HepG2 (cell line): ENCODE data around the gene POU3F1. TPM values are rescaled to one million over a fixed set of nuclear protein-coding genes. Genes with fewer than 3 reads are reported as not detected.
A peak's percentile ranks its signal among the peaks of the same experiment; 100 is the strongest.

Source experiments
- ADNP ChIP-seq: sonication (generic); formaldehyde crosslinking; IDR thresholded peaks from 2 replicates; pipeline ENCODE4 v1.4.0; 2020; ENCODE audit warnings: missing genetic modification reagents
- DNMT3B ChIP-seq: conservative IDR thresholded peaks from 2 replicates; pipeline ENCODE4 v1.6.1; 2016; ENCODE audit warnings: missing biosample characterization, control low read depth
- GABPA ChIP-seq, 2 experiments: IDR thresholded peaks; 2 replicates each; pipeline ENCODE4 v1.6.1; 2011 to 2016; ENCODE audit warnings: low read depth in 2 of 2, low read length in 1 of 2, missing biosample characterization in 1 of 2, missing genetic modification characterization in 1 of 2
- GLMP ChIP-seq: sonication (generic); formaldehyde crosslinking; IDR thresholded peaks from 2 replicates; pipeline ENCODE4 v1.9.0; 2021; ENCODE audit warnings: missing genetic modification reagents, mild to moderate bottlenecking, borderline replicate concordance
- HOXA5 ChIP-seq: sonication (generic); formaldehyde crosslinking; IDR thresholded peaks from 2 replicates; pipeline ENCODE4 v1.4.0; 2020; ENCODE audit warnings: missing genetic modification reagents
- HOXA7 ChIP-seq: sonication (generic); formaldehyde crosslinking; IDR thresholded peaks from 2 replicates; pipeline ENCODE4 v1.8.1; 2022; ENCODE audit warnings: mild to moderate bottlenecking, missing genetic modification reagents, moderate library complexity
- MXD3 ChIP-seq: IDR thresholded peaks from 2 replicates; pipeline ENCODE4 v1.6.1; 2016; ENCODE audit warnings: mild to moderate bottlenecking, missing biosample characterization, missing genetic modification reagents
- NFE2L1 ChIP-seq: sonication (generic); formaldehyde crosslinking; IDR thresholded peaks from 2 replicates; pipeline ENCODE4 v1.4.0; 2020; ENCODE audit warnings: missing genetic modification reagents, mild to moderate bottlenecking, borderline replicate concordance
- PCBP2 ChIP-seq: fragments of 200-400 bp; formaldehyde crosslinking; optimal IDR thresholded peaks from 2 replicates; pipeline ENCODE3; 2018; ENCODE audit warnings: low read length, low read depth; ENCODE audit not compliant: poor library complexity, severe bottlenecking
- RBM22 ChIP-seq: fragments of 200-400 bp; formaldehyde crosslinking; optimal IDR thresholded peaks from 2 replicates; pipeline ENCODE3; 2017; ENCODE audit warnings: mild to moderate bottlenecking, low read length, moderate library complexity
- REST ChIP-seq, 2 experiments: IDR thresholded peaks; 2 replicates each; pipeline ENCODE4 v1.6.1; 2011 to 2012; ENCODE audit warnings: low read length in 2 of 2, borderline replicate concordance in 1 of 2, low read depth in 1 of 2, mild to moderate bottlenecking in 1 of 2, moderate library complexity in 1 of 2
- SALL1 ChIP-seq: sonication (generic); formaldehyde crosslinking; IDR thresholded peaks from 2 replicates; pipeline ENCODE4 v1.8.0; 2022; ENCODE audit warnings: mild to moderate bottlenecking, missing genetic modification reagents
- SALL2 ChIP-seq: sonication (generic); formaldehyde crosslinking; IDR thresholded peaks from 2 replicates; pipeline ENCODE4 v1.8.1; 2023; ENCODE audit warnings: mild to moderate bottlenecking, missing genetic modification reagents, inconsistent platforms
- SMAD1 ChIP-seq: sonication (generic); formaldehyde crosslinking; IDR thresholded peaks from 2 replicates; pipeline ENCODE4 v1.4.0; 2020; ENCODE audit warnings: missing genetic modification reagents, low read depth, mild to moderate bottlenecking, borderline replicate concordance
- ZBTB26 ChIP-seq: IDR thresholded peaks from 2 replicates; pipeline ENCODE4 v1.6.1; 2016; ENCODE audit warnings: missing compliant biosample characterization, missing genetic modification reagents, borderline replicate concordance
- ZBTB3 ChIP-seq: sonication (generic); formaldehyde crosslinking; IDR thresholded peaks from 2 replicates; pipeline ENCODE4 v1.4.0; 2020; ENCODE audit warnings: low read depth, mild to moderate bottlenecking, moderate library complexity, missing genetic modification reagents, borderline replicate concordance
- ZBTB38 ChIP-seq: sonication (generic); formaldehyde crosslinking; IDR thresholded peaks from 2 replicates; pipeline ENCODE4 v1.5.1; 2020; ENCODE audit warnings: mild to moderate bottlenecking, missing genetic modification reagents
- ZFP90 ChIP-seq: sonication (generic); formaldehyde crosslinking; IDR thresholded peaks from 2 replicates; pipeline ENCODE4 v1.8.0; 2022; ENCODE audit warnings: missing genetic modification reagents, mild to moderate bottlenecking, inconsistent platforms, borderline replicate concordance
- ZNF18 ChIP-seq: sonication (generic); formaldehyde crosslinking; IDR thresholded peaks from 2 replicates; pipeline ENCODE4 v1.8.0; 2022; ENCODE audit warnings: mild to moderate bottlenecking, missing genetic modification reagents; ENCODE audit not compliant: insufficient replicate concordance
- ZNF549 ChIP-seq: sonication (generic); formaldehyde crosslinking; IDR thresholded peaks from 2 replicates; pipeline ENCODE4 v1.5.0; 2020; ENCODE audit warnings: missing genetic modification reagents
- polyA plus RNA-seq, 8 experiments: library from polyadenylated mRNA; depleted of rRNA in 3 of 8; stranded (reverse) in 7 of 8; unstranded in 1 of 8; fragments of >200 nt; fragmentation: Illumina TruSeq in 4 of 8; extraction: Trizol in 4 of 8; gene quantifications; 2 replicates each; pipeline versions ENCODE4 v1.2.1 to v1.2.3, GENCODE V29; 2011 to 2016; ENCODE audit warnings: low read depth in 4 of 8, missing spikeins in 1 of 8, mixed read lengths in 1 of 8; ENCODE audit not compliant: insufficient read depth in 1 of 8
- total RNA-seq, 5 experiments: library from RNA; depleted of rRNA; stranded (reverse); fragments of >200 nt; fragmentation: Illumina TruSeq; extraction: Trizol; gene quantifications; 2 replicates each; pipeline ENCODE4 v1.2.3, GENCODE V29; 2016; ENCODE audit warnings: low read depth in 1 of 5

The POU3F1 gene
- total and polyA plus RNA-seq, 2 of the 13 experiments (the other 11 are each of a cell fraction or from before 2014, with no cell fraction given), result not detected

GRCh38 chr1:37999430-38000232 lies 47.0 kb downstream of the POU3F1 start (continued):
- TF ChIP-seq SMAD1 (no peak), GABPA (IDR thresholded peaks at IDR 0.05; ENCODE audit: low read depth, low read length) (no peak), GABPA (CRISPR knock-in tag; IDR thresholded peaks at IDR 0.05; ENCODE audit: low read depth) (peak; percentile 83), SALL1 (CRISPR knock-in tag) (peak; percentile 16; the same call in 1 of the 2 replicates), ZNF18 (CRISPR knock-in tag) (no peak), ZFP90 (CRISPR knock-in tag) (no peak), ZBTB38 (CRISPR knock-in tag) (no peak; the same call in 1 of the 2 replicates), NFE2L1 (CRISPR knock-in tag) (no peak), ZBTB3 (CRISPR knock-in tag) (no peak), DNMT3B (CRISPR knock-in tag) (0 out of 2 replicates have a peak, but pooled peaks have one; percentile 43), HOXA7 (CRISPR knock-in tag) (no peak), ZNF549 (no peak), ADNP (CRISPR knock-in tag) (no peak), PCBP2 (no peak), ZBTB26 (peak; percentile 90; the same call in 1 of the 2 replicates), GLMP (CRISPR knock-in tag) (no peak), HOXA5 (CRISPR knock-in tag) (no peak), RBM22 (no peak), REST (IDR thresholded peaks at IDR 0.05; ENCODE audit: borderline replicate concordance in 1 of 2, low read depth in 1 of 2, low read length in 2 of 2) (no peak), SALL2 (CRISPR knock-in tag) (no peak), MXD3 (CRISPR knock-in tag) (no peak; the same call in 1 of the 2 replicates)
